Measurements from ENCODE around the gene ULK4. TPM values are rescaled to one million over a fixed set of nuclear protein-coding genes. Genes with fewer than 3 reads are reported as not detected.

ULK4 gene
- total RNA-seq, 1 experiment from 2014 or later: 4.2 TPM

DNA sequence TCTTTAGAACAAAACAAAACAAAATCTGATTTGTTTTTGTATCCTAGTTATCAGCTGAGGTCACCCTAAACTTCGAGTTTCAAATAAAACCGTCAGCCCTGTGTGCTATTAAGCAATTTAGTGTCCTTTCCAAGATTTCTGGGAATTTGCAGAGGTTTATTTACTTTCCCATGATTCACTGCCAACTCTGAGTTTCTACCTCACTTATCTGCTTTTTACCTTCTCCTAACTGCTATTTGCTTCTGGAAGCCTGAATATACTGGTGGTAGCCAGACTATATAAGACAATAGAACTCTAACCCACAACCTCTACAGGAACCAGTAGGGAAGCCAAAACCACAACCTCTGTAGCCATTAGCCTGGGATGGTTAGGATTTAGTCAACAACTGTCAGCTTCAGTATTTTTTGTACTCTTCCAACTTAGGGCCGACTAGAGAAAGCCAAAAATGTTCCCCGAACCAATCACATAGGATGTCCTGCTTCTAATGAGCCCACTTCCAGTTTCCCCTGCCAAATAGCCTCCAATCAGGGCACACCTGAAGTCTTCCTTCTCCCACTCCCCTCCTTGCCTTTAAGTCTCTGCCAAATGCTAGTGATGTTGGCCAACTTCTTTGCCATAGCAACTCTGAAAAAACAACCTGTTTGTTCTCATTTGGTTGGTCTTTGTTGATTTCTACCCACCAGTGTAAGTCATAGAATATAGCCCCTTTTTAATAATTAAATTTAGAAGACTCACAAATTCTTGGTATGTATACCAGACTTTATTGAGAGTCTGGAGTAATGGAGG is 273.1 kb downstream of the ULK4 start:
- intact Hi-C loops (cut with micrococcal nuclease; ENCODE audit: unreplicated experiment): no loop called here
- BruUV-seq (replicated peaks): no TSS peak
- peaks cover 10% of the 10 kb centered on the region for H3K4me1 Mint-ChIP-seq (ENCODE audit: low read depth, unreplicated experiment)
- no peaks in the 10 kb centered on the region for H3K9me3 ChIP-seq
- H3K4me1 ChIP-seq: peaks cover 20% of the 10 kb centered on the region
- POLR2A ChIA-PET: no interaction called here
- no peak overlapping the region for H3K27ac Mint-ChIP-seq (ENCODE audit: unreplicated experiment)
- no peaks in the 10 kb centered on the region for H3K27me3 Mint-ChIP-seq (ENCODE audit: insufficient read depth, unreplicated experiment)
- H3K4me3 Mint-ChIP-seq (ENCODE audit: unreplicated experiment): no peak overlapping the region
- H3K36me3 ChIP-seq (ENCODE audit: control insufficient read depth, insufficient read depth, low read length): no peaks in the 10 kb centered on the region
- no peak overlapping the region for H3K4me3 ChIP-seq (ENCODE audit: low read depth, low read length)
- H3K9me3 Mint-ChIP-seq (ENCODE audit: unreplicated experiment): peaks cover 10% of the 10 kb centered on the region
- TF ChIP-seq, protein P1, sequence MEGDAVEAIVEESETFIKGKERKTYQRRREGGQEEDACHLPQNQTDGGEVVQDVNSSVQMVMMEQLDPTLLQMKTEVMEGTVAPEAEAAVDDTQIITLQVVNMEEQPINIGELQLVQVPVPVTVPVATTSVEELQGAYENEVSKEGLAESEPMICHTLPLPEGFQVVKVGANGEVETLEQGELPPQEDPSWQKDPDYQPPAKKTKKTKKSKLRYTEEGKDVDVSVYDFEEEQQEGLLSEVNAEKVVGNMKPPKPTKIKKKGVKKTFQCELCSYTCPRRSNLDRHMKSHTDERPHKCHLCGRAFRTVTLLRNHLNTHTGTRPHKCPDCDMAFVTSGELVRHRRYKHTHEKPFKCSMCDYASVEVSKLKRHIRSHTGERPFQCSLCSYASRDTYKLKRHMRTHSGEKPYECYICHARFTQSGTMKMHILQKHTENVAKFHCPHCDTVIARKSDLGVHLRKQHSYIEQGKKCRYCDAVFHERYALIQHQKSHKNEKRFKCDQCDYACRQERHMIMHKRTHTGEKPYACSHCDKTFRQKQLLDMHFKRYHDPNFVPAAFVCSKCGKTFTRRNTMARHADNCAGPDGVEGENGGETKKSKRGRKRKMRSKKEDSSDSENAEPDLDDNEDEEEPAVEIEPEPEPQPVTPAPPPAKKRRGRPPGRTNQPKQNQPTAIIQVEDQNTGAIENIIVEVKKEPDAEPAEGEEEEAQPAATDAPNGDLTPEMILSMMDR (IDR thresholded peaks at IDR 0.05; ENCODE audit: insufficient read depth in 1 of 2, low read depth in 1 of 2, low read length in 1 of 2, severe bottlenecking in 1 of 2, unreplicated experiment in 1 of 2): no peak
- CTCF ChIA-PET: no interaction called here
- H3K36me3 Mint-ChIP-seq (ENCODE audit: insufficient read depth, unreplicated experiment): no peaks in the 10 kb centered on the region
- H3K27me3 ChIP-seq (replicated peaks; ENCODE audit: control insufficient read depth, insufficient read depth, low read length): no peaks in the 10 kb centered on the region
- no peak for DNase-seq

DNA sequence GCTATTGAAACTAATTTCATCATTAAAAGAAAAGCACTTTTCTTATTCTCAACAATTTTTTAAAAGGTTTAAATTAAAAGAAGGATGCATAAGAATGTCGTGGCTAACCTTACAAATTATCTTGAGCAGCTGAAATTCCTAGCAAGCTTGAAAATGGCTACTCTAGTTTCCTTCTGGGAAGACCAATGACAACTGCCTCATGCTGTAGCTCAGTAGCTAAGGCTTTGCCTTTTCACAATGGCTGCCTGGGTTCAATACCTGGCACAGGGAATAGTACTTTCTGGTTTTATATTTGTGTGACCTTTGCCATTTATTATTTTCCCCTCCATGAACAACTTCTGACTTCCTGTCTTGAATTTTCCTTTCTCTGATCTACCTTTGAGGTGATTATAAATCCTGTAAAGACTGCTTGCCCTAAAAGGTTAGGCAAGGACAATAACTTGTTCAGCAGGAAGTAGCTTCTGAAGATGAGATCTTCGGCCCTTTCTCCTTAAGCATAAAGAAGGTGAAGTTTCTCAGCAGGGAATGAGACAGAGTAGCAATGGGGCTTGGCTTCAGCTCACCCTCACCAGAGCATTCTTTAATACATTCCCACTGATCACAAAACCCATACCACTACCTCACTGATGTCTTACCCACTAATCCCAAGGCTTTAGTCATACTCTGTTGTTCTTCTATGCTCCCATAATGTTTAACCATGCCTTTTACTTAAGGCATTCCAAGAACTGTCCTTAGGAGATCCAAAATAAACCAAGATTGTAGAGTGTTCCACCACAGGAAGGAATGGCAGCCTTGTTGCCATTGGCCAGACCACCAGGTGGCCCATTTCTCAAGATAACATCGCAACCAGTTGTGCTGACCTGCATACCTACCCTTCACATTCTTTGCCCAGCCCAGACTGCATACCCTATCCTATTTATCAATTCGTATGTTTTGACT is 276.8 kb downstream of the ULK4 start:
- no peak overlapping the region for H3K4me3 ChIP-seq (ENCODE audit: low read depth, low read length)
- DNase-seq: no peak
- peaks cover 38% of the 10 kb centered on the region for H3K4me1 ChIP-seq
- no TSS peak for BruUV-seq (replicated peaks)
- ChIA-PET POLR2A (no interaction called here), CTCF (no interaction called here)
- no peaks in the 10 kb centered on the region for H3K27me3 ChIP-seq (replicated peaks; ENCODE audit: control insufficient read depth, insufficient read depth, low read length)
- no peaks in the 10 kb centered on the region for H3K9me3 ChIP-seq
- H3K4me1 Mint-ChIP-seq (ENCODE audit: low read depth, unreplicated experiment): peaks cover 24% of the 10 kb centered on the region
- peaks cover 10% of the 10 kb centered on the region for H3K9me3 Mint-ChIP-seq (ENCODE audit: unreplicated experiment)
- no peaks in the 10 kb centered on the region for H3K36me3 ChIP-seq (ENCODE audit: control insufficient read depth, insufficient read depth, low read length)
- TF ChIP-seq, protein P1 (IDR thresholded peaks at IDR 0.05; ENCODE audit: insufficient read depth in 1 of 2, low read depth in 1 of 2, low read length in 1 of 2, severe bottlenecking in 1 of 2, unreplicated experiment in 1 of 2): no peak
- peak overlapping the region; percentile 68 for H3K27ac Mint-ChIP-seq (ENCODE audit: unreplicated experiment)
- intact Hi-C loops (cut with micrococcal nuclease; ENCODE audit: unreplicated experiment): no loop called here
- H3K36me3 Mint-ChIP-seq (ENCODE audit: insufficient read depth, unreplicated experiment): no peaks in the 10 kb centered on the region
- no peak overlapping the region for H3K4me3 Mint-ChIP-seq (ENCODE audit: unreplicated experiment)
- no peaks in the 10 kb centered on the region for H3K27me3 Mint-ChIP-seq (ENCODE audit: insufficient read depth, unreplicated experiment)

DNA sequence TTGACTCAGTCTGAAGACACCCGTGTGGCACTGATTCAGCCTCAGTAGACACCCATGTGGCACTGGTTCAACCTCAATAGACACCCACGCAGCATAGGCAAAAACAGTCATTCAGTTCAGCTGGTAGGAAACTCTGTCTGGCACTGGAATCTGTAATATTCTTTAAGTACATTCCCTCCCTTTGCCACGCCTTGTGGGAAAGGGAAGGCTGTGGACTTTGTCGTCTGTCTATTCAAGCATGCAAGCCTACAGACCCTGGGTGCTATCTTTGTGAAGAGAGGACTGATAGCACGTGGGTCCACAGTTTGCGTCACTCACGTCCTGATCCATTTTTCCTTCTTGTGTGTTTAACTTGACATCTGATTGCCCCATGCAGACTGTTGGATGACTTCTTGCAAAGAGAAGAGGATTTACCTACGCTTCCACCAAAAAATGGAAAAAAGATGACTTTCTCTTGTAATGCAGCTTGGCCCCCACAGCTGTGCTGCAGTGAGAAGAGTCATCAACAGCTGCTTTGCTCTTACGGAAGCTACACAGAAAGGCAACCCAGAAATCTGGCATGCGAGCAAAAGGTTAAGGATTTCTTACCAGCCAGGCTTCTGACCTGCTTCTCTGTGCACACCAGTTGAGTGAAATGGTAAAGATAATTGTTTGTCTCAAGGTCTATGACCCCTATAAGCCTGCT is 278.1 kb downstream of the ULK4 start:
- Histone ChIP-seq H3K9me3 (no peaks in the 10 kb centered on the region), H3K27me3 (replicated peaks; ENCODE audit: control insufficient read depth, insufficient read depth, low read length) (no peaks in the 10 kb centered on the region), H3K4me3 (ENCODE audit: low read depth, low read length) (no peak overlapping the region), H3K4me1 (peaks cover 38% of the 10 kb centered on the region), H3K36me3 (ENCODE audit: control insufficient read depth, insufficient read depth, low read length) (no peaks in the 10 kb centered on the region)
- POLR2A ChIA-PET: no interaction called here
- H3K27me3 Mint-ChIP-seq (ENCODE audit: insufficient read depth, unreplicated experiment): no peaks in the 10 kb centered on the region
- H3K36me3 Mint-ChIP-seq (ENCODE audit: insufficient read depth, unreplicated experiment): no peaks in the 10 kb centered on the region
- DNase-seq: peak; percentile 76 to 88
- TF ChIP-seq, protein P1 (IDR thresholded peaks at IDR 0.05; ENCODE audit: insufficient read depth in 1 of 2, low read depth in 1 of 2, low read length in 1 of 2, severe bottlenecking in 1 of 2, unreplicated experiment in 1 of 2): no peak
- BruUV-seq (replicated peaks): no TSS peak
- H3K27ac Mint-ChIP-seq (ENCODE audit: unreplicated experiment): peak overlapping the region; percentile 86
- intact Hi-C loops (cut with micrococcal nuclease; ENCODE audit: unreplicated experiment): loop anchor here (2.0 kb wide), 1 partner anchor 51 kb away; no protein-coding TSS in a partner anchor
- H3K9me3 Mint-ChIP-seq (ENCODE audit: unreplicated experiment): peaks cover 10% of the 10 kb centered on the region
- H3K4me3 Mint-ChIP-seq (ENCODE audit: unreplicated experiment): peak overlapping the region; percentile 48
- peaks cover 24% of the 10 kb centered on the region for H3K4me1 Mint-ChIP-seq (ENCODE audit: low read depth, unreplicated experiment)
- CTCF ChIA-PET: no interaction called here
